ENCODE measurements around the gene OSBPL7.
A peak's percentile ranks its signal among the peaks of the same experiment; 100 is the strongest.
"Not testable (repeated sequence)": the region's sequence is repeated elsewhere in the genome, so short reads cannot be mapped to it uniquely, and the experiment has no call there.

OSBPL7 gene

GRCh38 chr17:47803201-47803600 lies 18.4 kb downstream of the OSBPL7 start:
- no peak for DNase-seq

- DNase-seq = no peak
Measured at GRCh38 chr17:47802341-47803022, 19.1 kb downstream of the OSBPL7 start.

- no peak for DNase-seq
Measured at GRCh38 chr17:47801906-47802305, 19.7 kb downstream of the OSBPL7 start.

GRCh38 chr17:47801176-47801765 lies 20.3 kb downstream of the OSBPL7 start:
- DNase-seq = no peak

GRCh38 chr17:47800686-47801085 lies 20.9 kb downstream of the OSBPL7 start:
- no peak for DNase-seq

GRCh38 chr17:47797797-47798196 lies 23.8 kb downstream of the OSBPL7 start:
- no peak for DNase-seq

GRCh38 chr17:47792979-47793378 lies 28.6 kb downstream of the OSBPL7 start:
- no peak for DNase-seq

- no peak for DNase-seq
Measured at GRCh38 chr17:47792457-47792856, 29.1 kb downstream of the OSBPL7 start.

GRCh38 chr17:47791025-47791424 lies 30.6 kb downstream of the OSBPL7 start:
- DNase-seq = no peak

- DNase-seq = peak; percentile 54
Measured at GRCh38 chr17:47789611-47790561, 31.7 kb downstream of the OSBPL7 start.

- DNase-seq = peak; percentile 60
Measured at GRCh38 chr17:47785538-47786123, 36.0 kb downstream of the OSBPL7 start.

GRCh38 chr17:47781397-47781796 lies 40.2 kb downstream of the OSBPL7 start:
- no peak for DNase-seq

GRCh38 chr17:47778184-47778635 lies 43.4 kb downstream of the OSBPL7 start:
- DNase-seq = no peak

GRCh38 chr17:47776330-47777197 lies 45.0 kb downstream of the OSBPL7 start:
- no peak for DNase-seq

GRCh38 chr17:47774987-47775580 lies 46.5 kb downstream of the OSBPL7 start:
- DNase-seq = no peak

GRCh38 chr17:47774331-47774730 lies 47.3 kb downstream of the OSBPL7 start:
- DNase-seq = no peak

GRCh38 chr17:47773649-47774048 lies 47.9 kb downstream of the OSBPL7 start:
- DNase-seq = not testable (repeated sequence)

- no peak for DNase-seq
Measured at GRCh38 chr17:47763913-47764582, 57.5 kb downstream of the OSBPL7 start.

- no peak for DNase-seq
Measured at GRCh38 chr17:47762728-47763127, 58.9 kb downstream of the OSBPL7 start.

GRCh38 chr17:47760409-47761140 lies 61.0 kb downstream of the OSBPL7 start:
- DNase-seq = no peak

Data from right hindlimb (tissue), 1 donor.